Right lobe of liver (tissue), 6 donors: ENCODE data around the gene NT5C3A. TPM values are rescaled to one million over a fixed set of nuclear protein-coding genes. Genes with fewer than 3 reads are reported as not detected.

Source experiments
- ATAC-seq, 4 donors: fragments of 200-7000 bp; cut with Tn5 transposase; one replicate each; pipeline ENCODE4 v1.9.1; 2020; ENCODE audit warnings: mild to moderate bottlenecking in 4 of 4, moderate library complexity in 4 of 4
- DNase-seq, 3 donors: peaks; one replicate each; pipeline ENCODE4 v3.0.0-alpha.2; 2020
- H3K27ac ChIP-seq, 3 donors: fragments of 200-600 bp; one replicate each; pipeline ENCODE4 v1.8.0; 2022
- H3K27me3 ChIP-seq, 2 donors: fragments of 200-600 bp; one replicate each; pipeline ENCODE4 v1.8.0; 2022
- H3K36me3 ChIP-seq, 4 donors: fragments of 200-600 bp; sonication (generic) in 1 of 4; one replicate each; pipeline versions ENCODE4 v1.5.1 to v1.8.0; 2017 to 2022; ENCODE audit warnings: control low read depth in 1 of 4
- H3K4me1 ChIP-seq, 4 donors: fragments of 200-600 bp; sonication (generic) in 1 of 4; one replicate each; pipeline versions ENCODE4 v1.5.1 to v1.8.0; 2017 to 2022; ENCODE audit warnings: control low read depth in 1 of 4
- H3K4me3 ChIP-seq, 3 donors: fragments of 200-600 bp; one replicate each; pipeline ENCODE4 v1.8.0; 2022
- H3K9me3 ChIP-seq, 4 donors: fragments of 200-600 bp; sonication (generic) in 1 of 4; one replicate each; pipeline versions ENCODE4 v1.5.1 to v1.8.0; 2017 to 2022; ENCODE audit warnings: control low read depth in 1 of 4
- CTCF ChIP-seq, 4 donors: fragments of 200-600 bp in 3 of 4; fragments of 450-650 bp in 1 of 4; IDR thresholded peaks; one replicate each; pipeline versions ENCODE4 v1.5.1 to v1.8.0; 2016 to 2022; ENCODE audit warnings: antibody characterized with exemption in 4 of 4, mild to moderate bottlenecking in 2 of 4
- POLR2A ChIP-seq: fragments of 450-650 bp; IDR thresholded peaks from one replicate; pipeline ENCODE4 v1.6.1; 2017; ENCODE audit warnings: antibody characterized with exemption, mild to moderate bottlenecking
- WGBS: methylation state at CpG from one replicate; pipeline ENCODE4 v1.1.6; 2018; ENCODE audit warnings: low coverage, low lambda C conversion rate; ENCODE audit not compliant: insufficient coverage; ENCODE audit errors: missing lambda C conversion rate; 5-methylcytosine and 5-hydroxymethylcytosine counted together
- intact Hi-C, 2 donors: fragments of 100-400 bp; cut with DNase I; formaldehyde crosslinking; loops; one replicate each; pipeline versions ENCODE4 v1.11.2 to v1.14.1; 2022
- total RNA-seq, 6 experiments: library from RNA; depleted of rRNA in 2 of 6; stranded (reverse); fragments of >200 nt in 2 of 6; fragmentation: NEBNext Ultra II Directional in 3 of 6; extraction: Animal tissue kit (Norgen Biotek cat#: 25700) in 3 of 6; gene quantifications; one replicate each; pipeline versions ENCODE4 v1.1.0 to v1.2.4, GENCODE V29; 2016 to 2023
- donor health status: DM: no; HTN: yes; CAD: no.
- donor health status: DM: no; HTN: no; CAD: no.
- donor health status: DM: no; HTN: no; CAD: no.
- donor health status: DM: no; HTN: yes; CAD: no.
- donor health status: DM: no; HTN: yes; CAD: no.

Gene NT5C3A
- total RNA-seq, 6 experiments from 2014 or later: 7.7 to 26.7 (median 11.0) TPM

GRCh38 chr7:33065981-33066380 is 3.4 kb upstream of the NT5C3A start:
- 92% methylated on average over 1 of the region's 1 CpG for WGBS
- Histone ChIP-seq H3K36me3 (no peaks in the 10 kb centered on the region), H3K9me3 (no peaks in the 10 kb centered on the region), H3K27me3 (no peaks in the 10 kb centered on the region), H3K4me3 (no peak overlapping the region), H3K27ac (no peak overlapping the region), H3K4me1 (peaks cover 0 to 11% (median 2%) of the 10 kb centered on the region in 4 donors)
- no peak for TF ChIP-seq POLR2A
- no peak for TF ChIP-seq CTCF (IDR thresholded peaks at IDR 0.05)
- ATAC-seq (no peak), DNase-seq (no peak)
- intact Hi-C loops: no loop called here

GRCh38 chr7:33062782-33063443 is 337 bp upstream of the NT5C3A start:
- Histone ChIP-seq H3K36me3 (no peaks in the 10 kb centered on the region), H3K27ac (peak overlapping the region; percentile 83 to 87 (median 85)), H3K4me1 (peaks cover 0 to 22% (median 11%) of the 10 kb centered on the region in 4 donors), H3K27me3 (no peaks in the 10 kb centered on the region), H3K4me3 (peak overlapping the region; percentile 78 to 91 (median 89)), H3K9me3 (no peaks in the 10 kb centered on the region)
- 3% methylated on average over 24 of the region's 50 CpGs for WGBS
- ATAC-seq: peak; percentile 98 to 99 (median 98)
- intact Hi-C loops: no loop called here
- TF ChIP-seq CTCF (IDR thresholded peaks at IDR 0.05): no peak
- TF ChIP-seq POLR2A: peak; percentile 25
- peak; percentile 96 to 97 (median 97) for DNase-seq

- DNase-seq (no peak), ATAC-seq (no peak)
- TF ChIP-seq CTCF (IDR thresholded peaks at IDR 0.05) (no peak), POLR2A (no peak)
- Histone ChIP-seq H3K27ac (peak overlapping the region in 2 of 3 donors; percentile 83 to 87), H3K27me3 (no peaks in the 10 kb centered on the region), H3K9me3 (no peaks in the 10 kb centered on the region), H3K4me1 (peaks cover 0 to 22% (median 11%) of the 10 kb centered on the region in 4 donors), H3K4me3 (peak overlapping the region; percentile 78 to 91 (median 89)), H3K36me3 (no peaks in the 10 kb centered on the region)
- 5% methylated on average over 8 of the region's 8 CpGs for WGBS
- intact Hi-C loops: no loop called here
Observed at GRCh38 chr7:33061282-33061937, 1.2 kb downstream of the NT5C3A start.

- intact Hi-C loops: no loop called here
- Histone ChIP-seq H3K36me3 (no peaks in the 10 kb centered on the region), H3K27me3 (no peaks in the 10 kb centered on the region), H3K9me3 (no peaks in the 10 kb centered on the region), H3K4me3 (no peak overlapping the region), H3K27ac (no peak overlapping the region), H3K4me1 (peaks cover 0 to 22% (median 12%) of the 10 kb centered on the region in 4 donors)
- 35% methylated on average over 4 of the region's 4 CpGs for WGBS
- ATAC-seq (no peak), DNase-seq (no peak)
- TF ChIP-seq CTCF (IDR thresholded peaks at IDR 0.05): no peak
- TF ChIP-seq POLR2A: no peak
Observed at GRCh38 chr7:33059635-33060034, 2.9 kb downstream of the NT5C3A start.
